Endothelial cell (in vitro differentiated cells): ENCODE measurements around the gene P2RY13. TPM values are rescaled to one million over a fixed set of nuclear protein-coding genes. Genes with fewer than 3 reads are reported as not detected.
A peak's percentile ranks its signal among the peaks of the same experiment; 100 is the strongest.

Experiments used
- DNase-seq: peaks from one replicate; pipeline ENCODE4 v3.0.0; 2021; ENCODE audit warnings: low spot score
- H3K27ac Mint-ChIP-seq: one replicate; pipeline ENCODE4 v1.8.0; 2021; ENCODE audit warnings: mixed read lengths, inconsistent platforms; ENCODE audit not compliant: unreplicated experiment
- H3K27me3 Mint-ChIP-seq: one replicate; pipeline ENCODE4 v1.8.0; 2021; ENCODE audit warnings: mild to moderate bottlenecking, moderate library complexity, mixed read lengths, inconsistent platforms; ENCODE audit not compliant: unreplicated experiment
- H3K36me3 Mint-ChIP-seq: one replicate; pipeline ENCODE4 v1.8.0; 2021; ENCODE audit warnings: mild to moderate bottlenecking, low read depth, mixed read lengths, inconsistent platforms; ENCODE audit not compliant: unreplicated experiment
- H3K4me1 Mint-ChIP-seq: one replicate; pipeline ENCODE4 v1.8.0; 2021; ENCODE audit warnings: mild to moderate bottlenecking, mixed read lengths, inconsistent platforms; ENCODE audit not compliant: unreplicated experiment
- H3K4me3 Mint-ChIP-seq: one replicate; pipeline ENCODE4 v1.8.0; 2021; ENCODE audit warnings: mild to moderate bottlenecking, mixed read lengths, inconsistent platforms; ENCODE audit not compliant: unreplicated experiment
- H3K9me3 Mint-ChIP-seq: one replicate; pipeline ENCODE4 v1.8.0; 2021; ENCODE audit warnings: mixed read lengths, inconsistent platforms; ENCODE audit not compliant: unreplicated experiment
- CTCF ChIP-seq: fragments of 200-600 bp; sonication (generic); IDR thresholded peaks from one replicate; pipeline ENCODE4 v1.5.0; 2021; ENCODE audit warnings: antibody characterized with exemption; ENCODE audit not compliant: unreplicated experiment
- long read RNA-seq: library from polyadenylated mRNA; unstranded; transcript quantifications from one replicate; pipeline ENCODE4 v2.0.0, GENCODE V29; 2020; ENCODE audit not compliant: unreplicated experiment
- total RNA-seq: library from RNA; stranded (reverse); fragmentation: NEBNext Ultra II Directional; extraction: Animal tissue kit (Norgen Biotek cat#: 25700); gene quantifications from one replicate; pipeline ENCODE4 v1.2.1, GENCODE V29; 2021; ENCODE audit not compliant: unreplicated experiment

Gene P2RY13
- total RNA-seq, result not detected
- long read RNA-seq, result 0 reads

GRCh38 chr3:151329363-151329762 lies at the start of gene P2RY13:
P2RY13 (minus strand) TSS chr3:151329549; CDS start chr3:151329528, 21 bp downstream.
- H3K9me3 Mint-ChIP-seq, result no peaks in the 10 kb centered on the region
- peak within 1 kb of the TSS; percentile 26 for H3K27ac Mint-ChIP-seq
- H3K4me3 Mint-ChIP-seq, result no peak within 1 kb of the TSS

GRCh38 chr3:151377768-151378385 lies 48.5 kb upstream of the P2RY13 start:
- Mint-ChIP-seq H3K9me3 (no peaks in the 10 kb centered on the region), H3K27me3 (no peaks in the 10 kb centered on the region), H3K4me3 (no peak overlapping the region), H3K27ac (peak overlapping the region; percentile 72), H3K4me1 (peaks cover 14% of the 10 kb centered on the region), H3K36me3 (no peaks in the 10 kb centered on the region)
- no peak for DNase-seq
- TF ChIP-seq CTCF, result no peak

More at GRCh38 chr3:151329363-151329762, at the start of gene P2RY13:
- Mint-ChIP-seq H3K27me3 (no peaks in the 10 kb centered on the region), H3K4me1 (peaks cover 9% of the 10 kb centered on the region), H3K36me3 (no peaks in the 10 kb centered on the region)
- no peak for DNase-seq
- no peak for TF ChIP-seq CTCF

- Mint-ChIP-seq H3K27me3 (no peaks in the 10 kb centered on the region), H3K4me3 (no peak overlapping the region), H3K36me3 (no peaks in the 10 kb centered on the region), H3K27ac (no peak overlapping the region), H3K9me3 (no peaks in the 10 kb centered on the region), H3K4me1 (no peaks in the 10 kb centered on the region)
- DNase-seq, result no peak
- TF ChIP-seq CTCF, result no peak
These were observed 42.9 kb upstream of the P2RY13 start for GRCh38 chr3:151372063-151372820.

- no peaks in the 10 kb centered on the region for H3K9me3 Mint-ChIP-seq
- DNase-seq, result no peak
- no peaks in the 10 kb centered on the region for H3K27me3 Mint-ChIP-seq
- H3K4me1 Mint-ChIP-seq, result no peaks in the 10 kb centered on the region
- no peak overlapping the region for H3K27ac Mint-ChIP-seq
- TF ChIP-seq CTCF, result no peak
- no peaks in the 10 kb centered on the region for H3K36me3 Mint-ChIP-seq
- H3K4me3 Mint-ChIP-seq, result no peak overlapping the region
These were observed 42.2 kb upstream of the P2RY13 start for GRCh38 chr3:151371526-151371925.

GRCh38 chr3:151367448-151367847 lies 38.1 kb upstream of the P2RY13 start:
- Mint-ChIP-seq H3K36me3 (no peaks in the 10 kb centered on the region), H3K4me3 (no peak overlapping the region), H3K27ac (no peak overlapping the region), H3K9me3 (no peaks in the 10 kb centered on the region), H3K4me1 (no peaks in the 10 kb centered on the region), H3K27me3 (no peaks in the 10 kb centered on the region)
- DNase-seq, result no peak
- no peak for TF ChIP-seq CTCF
